Uterus (tissue), 2 donors: ENCODE measurements around the gene RABAC1.
"Not testable (repeated sequence)": the region's sequence is repeated elsewhere in the genome, so short reads cannot be mapped to it uniquely, and the experiment has no call there.

Experiments
- POLR2A ChIP-seq, 2 donors: fragments of 450-650 bp; IDR thresholded peaks; one replicate each; pipeline ENCODE4 v1.6.1; 2016; ENCODE audit warnings: antibody characterized with exemption in 2 of 2, mild to moderate bottlenecking in 1 of 2, moderate library complexity in 1 of 2
- TF ChIP-seq, protein P1 (sequence below), 4 experiments: fragments of 200-600 bp in 2 of 4; fragments of 450-650 bp in 2 of 4; sonication (generic) in 2 of 4; IDR thresholded peaks; one replicate each; pipeline ENCODE4 v1.5.1; 2016 to 2019; ENCODE audit warnings: antibody characterized with exemption in 4 of 4, mild to moderate bottlenecking in 2 of 4, moderate library complexity in 1 of 4

DNA sequence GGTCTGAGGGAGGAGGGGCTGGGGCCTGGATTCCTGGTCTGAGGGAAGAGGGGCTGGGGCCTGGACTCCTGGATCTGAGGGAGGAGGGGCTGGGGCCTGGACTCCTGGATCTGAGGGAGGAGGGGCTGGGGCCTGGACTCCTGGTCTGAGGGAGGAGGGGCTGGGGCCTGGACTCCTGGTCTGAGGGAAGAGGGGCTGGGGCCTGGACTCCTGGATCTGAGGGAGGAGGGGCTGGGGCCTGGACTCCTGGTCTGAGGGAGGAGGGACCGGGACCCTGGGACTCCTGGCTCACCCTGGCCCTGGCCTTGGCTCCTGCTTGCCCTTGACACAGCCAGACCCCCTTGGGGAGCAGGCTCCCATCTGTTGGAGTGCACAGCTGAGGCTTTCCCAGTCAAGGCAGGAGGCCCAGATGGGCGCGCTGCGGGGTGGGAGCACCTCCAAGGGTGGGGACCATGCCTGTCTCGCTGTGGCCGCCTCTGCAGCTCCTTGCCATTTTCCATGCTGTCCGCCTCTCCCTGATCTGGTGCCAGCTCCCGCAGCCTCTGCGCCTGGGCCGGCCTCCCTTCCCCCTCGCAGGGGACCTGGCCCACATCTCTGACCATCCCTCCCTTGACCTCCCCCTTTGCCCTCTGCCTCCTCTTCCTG lies 32.9 kb upstream of the RABAC1 start:
- TF ChIP-seq, protein P1, sequence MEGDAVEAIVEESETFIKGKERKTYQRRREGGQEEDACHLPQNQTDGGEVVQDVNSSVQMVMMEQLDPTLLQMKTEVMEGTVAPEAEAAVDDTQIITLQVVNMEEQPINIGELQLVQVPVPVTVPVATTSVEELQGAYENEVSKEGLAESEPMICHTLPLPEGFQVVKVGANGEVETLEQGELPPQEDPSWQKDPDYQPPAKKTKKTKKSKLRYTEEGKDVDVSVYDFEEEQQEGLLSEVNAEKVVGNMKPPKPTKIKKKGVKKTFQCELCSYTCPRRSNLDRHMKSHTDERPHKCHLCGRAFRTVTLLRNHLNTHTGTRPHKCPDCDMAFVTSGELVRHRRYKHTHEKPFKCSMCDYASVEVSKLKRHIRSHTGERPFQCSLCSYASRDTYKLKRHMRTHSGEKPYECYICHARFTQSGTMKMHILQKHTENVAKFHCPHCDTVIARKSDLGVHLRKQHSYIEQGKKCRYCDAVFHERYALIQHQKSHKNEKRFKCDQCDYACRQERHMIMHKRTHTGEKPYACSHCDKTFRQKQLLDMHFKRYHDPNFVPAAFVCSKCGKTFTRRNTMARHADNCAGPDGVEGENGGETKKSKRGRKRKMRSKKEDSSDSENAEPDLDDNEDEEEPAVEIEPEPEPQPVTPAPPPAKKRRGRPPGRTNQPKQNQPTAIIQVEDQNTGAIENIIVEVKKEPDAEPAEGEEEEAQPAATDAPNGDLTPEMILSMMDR (IDR thresholded peaks at IDR 0.05): not testable (repeated sequence)
- TF ChIP-seq POLR2A (IDR thresholded peaks at IDR 0.05): not testable (repeated sequence)
